ENCODE data around the gene KCNMB1.

The KCNMB1 gene

DNA sequence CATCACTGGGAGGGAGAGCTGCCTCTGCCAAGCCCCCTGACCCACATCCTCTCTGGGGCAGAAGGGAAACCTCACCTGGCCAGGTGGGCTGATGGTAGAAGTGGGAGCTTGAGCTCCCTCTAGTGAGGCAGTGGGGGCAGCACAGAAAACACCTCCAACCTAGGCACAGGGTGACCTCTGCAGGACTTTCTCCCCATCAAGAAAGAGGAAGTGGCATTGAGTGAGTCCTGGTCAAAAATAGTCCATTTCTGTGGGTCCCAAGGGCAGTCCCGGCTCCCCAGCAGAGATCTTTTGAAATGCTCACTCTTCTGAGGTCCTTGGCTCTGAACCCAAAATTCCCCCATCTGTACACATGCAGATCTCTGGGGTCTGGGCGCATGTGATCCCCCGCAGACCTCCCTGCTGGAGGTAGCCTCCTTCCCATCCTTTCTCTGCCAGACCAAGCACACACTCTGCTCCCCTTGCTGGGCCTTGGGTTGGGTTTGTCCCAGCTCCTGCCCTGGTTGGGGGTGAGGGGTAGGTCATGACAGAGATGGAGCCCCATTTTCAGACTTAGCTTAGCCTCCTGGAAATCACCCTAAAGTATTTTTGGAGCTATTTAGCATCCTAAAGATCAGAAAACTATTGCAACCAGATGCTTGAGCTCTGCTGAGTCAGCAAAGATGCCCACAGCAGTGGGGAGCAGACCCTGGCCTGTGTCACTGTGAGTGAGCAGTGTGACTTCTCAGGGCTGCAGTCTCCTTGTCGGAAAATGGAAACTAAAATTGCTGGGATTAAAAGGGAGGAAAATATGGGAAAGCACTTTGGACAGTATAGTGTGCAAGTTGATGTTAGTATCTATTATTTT lies 50.0 kb downstream of the KCNMB1 start:
- no peak for DNase-seq

DNA sequence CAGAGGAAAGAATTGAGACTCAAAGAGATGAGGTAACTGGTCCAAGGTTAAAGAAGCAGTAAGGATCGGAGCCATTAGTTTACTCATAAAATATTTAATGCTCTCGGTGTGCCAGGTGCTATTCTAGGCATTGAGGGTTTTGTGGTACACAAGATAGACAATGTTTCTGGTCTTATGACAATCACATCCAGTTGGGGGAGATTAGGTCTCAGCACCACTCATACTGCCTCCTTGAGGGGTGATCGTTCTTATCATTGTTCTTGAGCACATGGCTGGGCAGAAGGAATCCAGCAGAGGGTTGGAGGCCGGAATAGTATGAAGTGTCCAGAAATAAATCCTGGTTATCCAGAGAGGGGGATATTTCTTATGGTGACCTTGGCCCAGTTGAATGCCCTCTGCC lies 50.9 kb downstream of the KCNMB1 start:
- DNase-seq = no peak

DNA sequence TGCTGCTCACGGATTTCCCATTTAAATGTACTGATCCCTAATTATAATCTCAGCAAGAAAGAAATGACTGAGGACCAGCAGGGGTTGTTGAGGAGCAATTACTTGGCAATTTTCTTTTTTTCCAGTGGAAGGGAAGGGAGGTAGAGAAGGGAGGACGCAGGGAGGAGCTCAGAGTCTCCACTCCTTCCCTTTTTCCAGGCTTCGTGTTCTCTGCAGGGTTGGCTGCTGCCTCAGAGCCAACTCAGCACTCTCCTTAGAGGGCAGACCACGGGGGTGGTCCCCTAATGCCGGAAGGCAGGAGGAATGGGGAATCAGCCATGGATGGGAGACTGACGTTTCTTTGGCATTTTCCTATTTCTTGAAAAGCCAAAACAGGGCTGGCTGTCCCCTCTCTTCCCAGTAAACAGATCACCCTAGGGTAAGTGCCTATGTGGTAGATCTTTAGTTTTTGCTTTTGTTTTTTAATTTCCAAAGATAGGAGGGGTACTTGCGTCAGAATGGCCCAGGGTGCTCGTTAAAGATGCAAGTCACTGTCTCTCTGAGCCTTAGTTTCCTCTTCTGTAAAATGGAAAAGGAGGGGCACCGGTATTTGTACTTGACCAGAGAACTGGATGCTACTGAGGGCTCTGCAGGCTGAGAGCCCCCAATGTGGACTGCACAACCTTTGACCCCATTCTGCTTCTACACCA lies 52.0 kb downstream of the KCNMB1 start:
- DNase-seq = no peak

DNA sequence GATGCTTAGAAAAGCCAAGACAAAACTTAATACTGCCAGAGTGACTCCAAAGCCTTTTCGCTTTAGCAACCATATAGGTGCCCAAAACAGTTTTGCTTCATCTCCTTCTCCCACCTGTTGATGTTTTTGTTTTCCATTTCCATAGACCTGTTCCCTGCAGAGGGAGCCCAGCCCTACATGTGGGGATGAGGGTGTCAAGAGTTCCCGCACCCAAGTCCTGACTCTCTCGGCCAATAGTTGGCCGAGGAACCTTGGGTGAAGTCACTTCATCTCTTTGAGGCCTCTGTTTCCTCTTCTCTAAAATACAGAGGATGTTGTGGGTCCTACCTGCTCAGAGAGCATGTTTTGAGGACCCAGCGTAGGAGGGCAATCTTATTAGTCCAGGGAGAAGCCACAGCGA lies 53.1 kb downstream of the KCNMB1 start:
- DNase-seq = no peak

DNA sequence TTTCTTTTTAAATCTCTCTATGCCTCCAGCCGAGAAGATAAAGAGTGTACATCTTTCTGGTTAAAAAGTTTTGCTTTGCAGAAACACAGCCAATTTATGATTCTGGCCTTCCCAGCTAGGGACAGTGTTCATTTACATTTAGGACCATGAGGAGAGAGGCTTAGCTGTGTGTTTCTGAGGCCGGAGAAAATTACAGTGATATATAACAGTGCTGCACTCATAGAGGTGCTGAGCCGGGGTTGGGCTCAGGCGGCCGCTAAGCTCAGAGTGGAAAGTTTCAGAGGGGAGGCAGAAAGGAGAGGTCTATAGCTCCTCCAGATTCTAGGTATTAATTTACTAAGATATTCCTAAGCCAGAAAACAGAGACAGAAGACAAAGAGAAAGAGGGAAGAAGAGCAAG lies 54.5 kb downstream of the KCNMB1 start:
- DNase-seq = no peak

- no peak for DNase-seq
Observed at GRCh38 chr5:170333161-170333910, 55.8 kb downstream of the KCNMB1 start.

DNA sequence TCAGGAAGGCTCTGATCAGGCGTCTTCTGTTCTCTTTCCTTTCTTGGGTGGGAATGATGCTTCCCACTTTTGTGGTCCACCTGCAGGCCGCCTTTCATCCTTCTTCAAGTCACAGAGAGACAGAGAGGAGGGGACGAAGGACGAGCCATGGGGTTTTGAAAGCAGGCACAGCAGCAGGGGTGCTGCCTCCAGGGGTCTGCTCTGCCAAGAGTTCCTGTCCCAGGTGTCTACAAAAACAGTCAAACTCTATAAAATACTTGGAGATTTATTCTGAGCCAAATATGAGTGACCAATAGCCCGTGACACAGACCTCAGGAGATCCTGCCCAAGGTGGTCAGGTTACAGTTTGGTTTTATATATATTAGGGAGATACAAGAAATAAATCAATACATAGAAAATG lies 57.1 kb downstream of the KCNMB1 start:
- DNase-seq = no peak

DNA sequence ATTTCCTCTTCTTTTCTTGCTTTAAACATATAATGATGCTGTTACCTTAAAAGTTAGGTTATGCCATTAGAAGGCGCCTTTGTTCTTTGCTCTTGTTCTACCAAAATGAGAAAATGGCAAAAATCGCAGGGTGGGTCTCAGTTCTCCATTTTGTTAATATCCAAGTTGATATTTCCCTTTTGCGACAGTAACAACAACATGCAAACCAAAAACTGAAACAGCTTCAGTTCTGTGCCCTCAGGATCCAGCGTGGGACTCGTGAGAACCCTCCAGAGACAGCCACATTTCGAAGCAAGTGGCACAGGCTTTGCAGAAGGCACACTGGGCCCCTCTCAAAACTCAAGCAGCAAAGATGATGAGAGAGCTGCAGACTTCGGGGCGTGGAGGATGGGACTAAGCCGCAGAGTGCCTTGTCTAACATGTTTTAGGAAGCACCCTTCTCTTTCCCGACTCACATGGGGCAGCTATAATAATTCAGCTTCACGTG lies 58.6 kb downstream of the KCNMB1 start:
- DNase-seq = no peak

- DNase-seq = no peak
Observed at GRCh38 chr5:170329524-170329923, 59.6 kb downstream of the KCNMB1 start.

DNA sequence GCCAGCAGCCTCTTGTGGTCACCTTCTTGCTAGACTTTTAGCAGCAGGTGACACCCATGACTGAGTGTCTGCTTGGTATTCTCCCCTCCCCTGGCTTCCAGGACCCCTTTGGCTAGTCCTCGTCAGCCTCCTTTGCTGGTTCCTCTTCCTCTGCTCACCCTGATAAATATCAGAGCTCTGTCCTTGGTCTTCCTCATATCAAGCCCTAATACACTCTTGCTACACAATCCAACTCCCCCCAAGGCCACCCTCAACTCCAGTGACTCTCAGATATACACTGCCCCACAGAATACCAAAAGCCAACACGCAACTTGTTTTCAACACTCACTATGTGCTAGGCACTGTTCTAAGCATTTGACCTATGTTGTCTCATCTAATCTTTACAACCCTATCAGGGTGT lies 61.3 kb downstream of the KCNMB1 start:
- DNase-seq = no peak

- DNase-seq = no peak
Observed at GRCh38 chr5:170327168-170327567, 62.0 kb downstream of the KCNMB1 start.

Measured in NCI-H1105 (cell line).